ENCODE results near the gene E4F1. TPM values are rescaled to one million over a fixed set of nuclear protein-coding genes. Genes with fewer than 3 reads are reported as not detected.
A peak's percentile ranks its signal among the peaks of the same experiment; 100 is the strongest.

E4F1 gene
- total and polyA plus RNA-seq, 2 of the 13 experiments (the other 11 are each of a cell fraction or from before 2014, with no cell fraction given): 13.8 to 19.5 TPM

DNA sequence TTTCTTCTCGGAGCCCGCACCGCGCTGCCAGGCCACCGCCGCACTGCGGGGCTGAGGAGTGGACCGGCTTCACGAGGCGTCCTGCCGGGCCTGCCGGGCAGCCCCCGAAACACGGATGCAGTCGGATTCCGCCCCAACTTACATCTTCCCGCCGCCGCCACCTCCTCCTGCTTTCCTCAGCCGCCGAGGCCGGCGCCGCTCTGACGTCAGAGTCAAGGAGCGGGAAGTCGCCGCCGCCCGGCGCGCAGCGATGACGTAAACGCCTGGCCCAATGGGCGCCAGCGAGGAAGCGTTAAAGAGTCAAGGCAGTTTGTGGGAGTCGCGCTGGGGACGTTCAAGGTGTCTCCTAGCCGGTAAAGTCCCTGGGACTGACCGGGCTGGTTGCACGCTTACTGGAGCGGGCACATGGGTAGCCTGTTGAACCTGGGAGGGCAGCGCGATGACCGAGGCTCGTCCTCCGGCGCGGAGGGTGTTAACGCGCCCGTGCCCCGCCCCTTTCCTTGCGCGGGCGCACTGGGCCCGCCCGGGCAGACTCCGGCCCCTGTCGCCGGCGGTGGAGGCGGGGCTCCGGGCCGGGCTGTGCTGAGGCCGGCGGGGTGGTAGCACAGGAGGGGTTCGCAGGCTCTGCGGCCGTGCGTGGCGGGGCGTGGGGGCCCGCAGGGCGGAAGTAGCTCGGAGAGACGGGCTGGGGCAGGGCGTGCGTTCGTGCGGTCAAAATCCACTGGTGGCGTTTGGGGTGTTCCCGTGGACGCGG lies 44.7 kb downstream of the E4F1 start, which contains the start of gene RNPS1 (continued):
- TF ChIP-seq SALL2 (CRISPR knock-in tag; IDR thresholded peaks at IDR 0.05) (peak; percentile 37; the same call in 1 of the 2 replicates), U2AF1 (optimal IDR thresholded peaks at IDR 0.05; ENCODE audit: low read depth, low read length) (peak; percentile 59), SAFB2 (CRISPR knock-in tag; IDR thresholded peaks at IDR 0.05; ENCODE audit: borderline replicate concordance, low read depth) (peak; percentile 29), ZNF709 (CRISPR knock-in tag; IDR thresholded peaks at IDR 0.05) (peak; percentile 94), ATRX (CRISPR knock-in tag; IDR thresholded peaks at IDR 0.05; ENCODE audit: borderline replicate concordance) (no peak), ZFP36L2 (CRISPR knock-in tag; IDR thresholded peaks at IDR 0.05) (no peak), SIN3A (IDR thresholded peaks at IDR 0.05; ENCODE audit: borderline replicate concordance, low read depth, low read length) (0 out of 2 replicates have a peak, but pooled peaks have one; percentile 79), CCAR2 (optimal IDR thresholded peaks at IDR 0.05; ENCODE audit: low read depth, low read length) (no peak), HNRNPUL1 (IDR thresholded peaks at IDR 0.05; ENCODE audit: low read depth, low read length) (0 out of 2 replicates have a peak, but pooled peaks have one; percentile 18), RAD21 (CRISPR knock-in tag; IDR thresholded peaks at IDR 0.05) (peak; percentile 21; the same call in 1 of the 2 replicates), MTF1 (CRISPR knock-in tag; IDR thresholded peaks at IDR 0.05) (peak; percentile 20; the same call in 1 of the 2 replicates), WIZ (CRISPR knock-in tag; IDR thresholded peaks at IDR 0.05) (no peak), NR2F1 (CRISPR knock-in tag; IDR thresholded peaks at IDR 0.05) (0 out of 4 replicates have a peak, but pooled peaks of 1 of the 2 experiments have one; percentile 17), SMAD1 (CRISPR knock-in tag; IDR thresholded peaks at IDR 0.05; ENCODE audit: borderline replicate concordance, low read depth) (no peak; the same call in 1 of the 2 replicates), SATB2 (CRISPR knock-in tag; IDR thresholded peaks at IDR 0.05) (no peak), KLF13 (CRISPR knock-in tag; IDR thresholded peaks at IDR 0.05) (peak; percentile 98), NR2C2 (CRISPR knock-in tag; IDR thresholded peaks at IDR 0.05; ENCODE audit: borderline replicate concordance) (peak; percentile 98), GATAD2A (CRISPR knock-in tag; IDR thresholded peaks at IDR 0.05) (0 out of 2 replicates have a peak, but pooled peaks have one; percentile 15), FLYWCH1 (CRISPR knock-in tag; IDR thresholded peaks at IDR 0.05) (no peak), FOXO1 (CRISPR knock-in tag; IDR thresholded peaks at IDR 0.05) (peak; percentile 10; the same call in 1 of the 2 replicates), EP300 (IDR thresholded peaks at IDR 0.05; ENCODE audit: low read depth in 2 of 2, low read length in 2 of 2) (no peak), EP300 (CRISPR knock-in tag; IDR thresholded peaks at IDR 0.05; ENCODE audit: borderline replicate concordance) (no peak), RORA (CRISPR knock-in tag; IDR thresholded peaks at IDR 0.05) (no peak)
- TF ChIP-seq, protein P1, sequence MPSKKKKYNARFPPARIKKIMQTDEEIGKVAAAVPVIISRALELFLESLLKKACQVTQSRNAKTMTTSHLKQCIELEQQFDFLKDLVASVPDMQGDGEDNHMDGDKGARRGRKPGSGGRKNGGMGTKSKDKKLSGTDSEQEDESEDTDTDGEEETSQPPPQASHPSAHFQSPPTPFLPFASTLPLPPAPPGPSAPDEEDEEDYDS (CRISPR knock-in tag; IDR thresholded peaks at IDR 0.05): peak; percentile 95
- TF ChIP-seq, protein P2, sequence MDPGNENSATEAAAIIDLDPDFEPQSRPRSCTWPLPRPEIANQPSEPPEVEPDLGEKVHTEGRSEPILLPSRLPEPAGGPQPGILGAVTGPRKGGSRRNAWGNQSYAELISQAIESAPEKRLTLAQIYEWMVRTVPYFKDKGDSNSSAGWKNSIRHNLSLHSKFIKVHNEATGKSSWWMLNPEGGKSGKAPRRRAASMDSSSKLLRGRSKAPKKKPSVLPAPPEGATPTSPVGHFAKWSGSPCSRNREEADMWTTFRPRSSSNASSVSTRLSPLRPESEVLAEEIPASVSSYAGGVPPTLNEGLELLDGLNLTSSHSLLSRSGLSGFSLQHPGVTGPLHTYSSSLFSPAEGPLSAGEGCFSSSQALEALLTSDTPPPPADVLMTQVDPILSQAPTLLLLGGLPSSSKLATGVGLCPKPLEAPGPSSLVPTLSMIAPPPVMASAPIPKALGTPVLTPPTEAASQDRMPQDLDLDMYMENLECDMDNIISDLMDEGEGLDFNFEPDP (CRISPR knock-in tag; conservative IDR thresholded peaks at IDR 0.05): peak; percentile 95; the same call in 1 of the 2 replicates
- TF ChIP-seq, protein P3, sequence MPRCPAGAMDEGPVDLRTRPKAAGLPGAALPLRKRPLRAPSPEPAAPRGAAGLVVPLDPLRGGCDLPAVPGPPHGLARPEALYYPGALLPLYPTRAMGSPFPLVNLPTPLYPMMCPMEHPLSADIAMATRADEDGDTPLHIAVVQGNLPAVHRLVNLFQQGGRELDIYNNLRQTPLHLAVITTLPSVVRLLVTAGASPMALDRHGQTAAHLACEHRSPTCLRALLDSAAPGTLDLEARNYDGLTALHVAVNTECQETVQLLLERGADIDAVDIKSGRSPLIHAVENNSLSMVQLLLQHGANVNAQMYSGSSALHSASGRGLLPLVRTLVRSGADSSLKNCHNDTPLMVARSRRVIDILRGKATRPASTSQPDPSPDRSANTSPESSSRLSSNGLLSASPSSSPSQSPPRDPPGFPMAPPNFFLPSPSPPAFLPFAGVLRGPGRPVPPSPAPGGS (CRISPR knock-in tag; IDR thresholded peaks at IDR 0.05): peak; percentile 84
- TF ChIP-seq, protein P4, sequence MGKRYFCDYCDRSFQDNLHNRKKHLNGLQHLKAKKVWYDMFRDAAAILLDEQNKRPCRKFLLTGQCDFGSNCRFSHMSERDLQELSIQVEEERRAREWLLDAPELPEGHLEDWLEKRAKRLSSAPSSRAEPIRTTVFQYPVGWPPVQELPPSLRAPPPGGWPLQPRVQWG (CRISPR knock-in tag; IDR thresholded peaks at IDR 0.05; ENCODE audit: borderline replicate concordance, low read depth): no peak
